Measurements from ENCODE around the gene PRKCA.

PRKCA gene

DNA sequence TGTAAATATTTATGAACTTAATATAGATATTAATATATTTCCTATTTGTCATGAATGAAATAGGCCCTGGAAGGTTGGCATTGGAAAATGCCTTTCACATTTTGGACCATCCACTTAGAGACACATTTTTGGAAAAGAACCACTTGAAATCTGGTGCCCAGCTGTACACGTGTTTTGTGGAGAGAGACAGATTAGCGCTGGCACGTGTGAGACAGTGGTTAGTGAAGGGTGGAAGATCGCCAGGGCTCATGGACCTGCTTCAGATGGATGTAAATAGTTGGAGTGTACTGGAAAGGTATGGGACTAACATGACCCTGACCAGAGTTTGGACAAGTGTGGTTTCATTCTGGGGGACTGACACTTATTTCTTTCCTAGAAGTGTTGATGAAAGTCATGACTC, 222.9 kb downstream of the PRKCA start:
- Mint-ChIP-seq H3K27ac (no peak overlapping the region), H3K4me1 (peaks cover 79% of the 10 kb centered on the region), H3K27me3 (no peaks in the 10 kb centered on the region), H3K9me3 (peaks cover 0 to 15% of the 10 kb centered on the region in 2 donors), H3K4me3 (peak overlapping the region in 1 of 2 donors; percentile 36)
- no peak for DNase-seq
- ATAC-seq, result no peak

DNA sequence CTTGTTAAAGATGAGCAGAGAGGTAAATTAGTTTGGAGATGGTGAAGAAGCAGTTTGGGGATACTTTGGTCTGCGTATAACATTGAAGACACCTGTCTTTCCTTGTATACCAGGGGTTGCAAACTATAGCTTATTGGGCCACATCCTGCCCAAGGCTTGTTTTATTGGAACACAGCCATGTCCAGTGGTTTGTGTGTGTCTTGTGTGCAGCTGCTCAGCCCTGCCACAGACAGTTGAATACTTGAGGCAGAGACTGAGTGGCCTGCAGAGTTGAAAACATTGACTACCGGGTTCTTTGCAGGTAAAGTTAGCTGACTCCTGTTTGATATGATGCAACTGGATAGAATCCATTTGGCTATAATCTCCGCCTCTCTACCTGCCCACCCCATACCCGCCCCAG, 224.4 kb downstream of the PRKCA start:
- Mint-ChIP-seq H3K27ac (peak overlapping the region in 1 of 2 donors; percentile 77), H3K4me3 (no peak overlapping the region), H3K9me3 (peaks cover 0 to 15% of the 10 kb centered on the region in 2 donors), H3K27me3 (no peaks in the 10 kb centered on the region), H3K4me1 (peaks cover 79% of the 10 kb centered on the region)
- ATAC-seq (no peak), DNase-seq (no peak)

- Mint-ChIP-seq H3K27me3 (no peaks in the 10 kb centered on the region), H3K27ac (no peak overlapping the region), H3K4me3 (no peak overlapping the region), H3K9me3 (peaks cover 0 to 15% of the 10 kb centered on the region in 2 donors), H3K4me1 (peaks cover 75% of the 10 kb centered on the region)
- ATAC-seq (no peak), DNase-seq (no peak)
These were observed 224.9 kb downstream of the PRKCA start for GRCh38 chr17:66527335-66527734.

DNA sequence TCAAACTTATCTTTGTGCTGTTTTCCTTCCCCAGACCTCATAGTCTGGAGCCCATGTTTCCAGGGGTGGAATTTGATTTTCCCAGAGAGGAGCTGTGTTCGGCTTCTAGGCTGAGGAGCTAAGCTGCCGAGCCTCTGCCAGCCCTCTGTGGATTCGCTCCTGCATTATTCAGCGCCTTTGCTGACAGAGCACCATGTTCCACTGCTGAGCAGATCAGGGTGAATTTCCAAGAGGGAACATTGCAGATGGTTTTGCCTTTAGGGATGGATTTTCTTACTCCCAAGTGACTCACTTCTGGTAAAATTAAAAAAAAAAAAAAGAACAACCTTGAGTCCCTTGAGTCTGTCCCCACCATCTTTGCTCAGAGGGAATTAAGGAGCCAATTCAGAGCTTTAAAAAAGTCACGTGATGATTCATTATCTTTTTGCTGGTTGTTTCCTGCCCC, 229.5 kb downstream of the PRKCA start:
- Mint-ChIP-seq H3K4me1 (peaks cover 76% of the 10 kb centered on the region), H3K9me3 (peaks cover 0 to 5% of the 10 kb centered on the region in 2 donors), H3K27ac (peak overlapping the region in 1 of 2 donors; percentile 37), H3K27me3 (no peaks in the 10 kb centered on the region), H3K4me3 (no peak overlapping the region)
- ATAC-seq (no peak), DNase-seq (no peak)

DNA sequence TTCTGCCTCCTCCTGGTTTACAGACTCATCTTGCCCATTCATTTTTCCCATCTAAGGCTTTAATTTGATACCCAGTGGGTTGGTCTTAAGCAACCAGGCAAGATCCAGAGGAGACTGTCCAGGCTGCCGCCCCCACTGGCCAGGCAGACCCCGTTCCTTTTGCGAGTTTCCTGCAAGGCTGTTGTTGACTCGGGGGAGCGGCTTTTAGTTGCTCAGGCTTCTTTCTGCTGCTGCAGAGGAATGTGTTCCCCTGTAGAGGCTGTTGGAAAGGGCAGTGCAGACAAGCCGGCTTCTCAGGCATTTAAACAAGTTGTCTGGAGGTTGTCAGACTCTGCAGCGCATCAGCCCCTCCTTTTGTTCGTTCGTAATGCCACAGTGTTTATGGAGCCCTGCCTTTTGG, 231.2 kb downstream of the PRKCA start:
- peaks cover 0 to 2% of the 10 kb centered on the region in 2 donors for H3K9me3 Mint-ChIP-seq
- ATAC-seq, result no peak
- H3K27ac Mint-ChIP-seq, result no peak overlapping the region
- no peak overlapping the region for H3K4me3 Mint-ChIP-seq
- peaks cover 88% of the 10 kb centered on the region for H3K4me1 Mint-ChIP-seq
- no peaks in the 10 kb centered on the region for H3K27me3 Mint-ChIP-seq
- DNase-seq, result no peak

- Mint-ChIP-seq H3K4me1 (peaks cover 88% of the 10 kb centered on the region), H3K27me3 (no peaks in the 10 kb centered on the region), H3K4me3 (no peak overlapping the region), H3K9me3 (no peaks in the 10 kb centered on the region), H3K27ac (no peak overlapping the region)
- ATAC-seq (no peak), DNase-seq (no peak)
These were observed 231.6 kb downstream of the PRKCA start for GRCh38 chr17:66533986-66534385.

DNA sequence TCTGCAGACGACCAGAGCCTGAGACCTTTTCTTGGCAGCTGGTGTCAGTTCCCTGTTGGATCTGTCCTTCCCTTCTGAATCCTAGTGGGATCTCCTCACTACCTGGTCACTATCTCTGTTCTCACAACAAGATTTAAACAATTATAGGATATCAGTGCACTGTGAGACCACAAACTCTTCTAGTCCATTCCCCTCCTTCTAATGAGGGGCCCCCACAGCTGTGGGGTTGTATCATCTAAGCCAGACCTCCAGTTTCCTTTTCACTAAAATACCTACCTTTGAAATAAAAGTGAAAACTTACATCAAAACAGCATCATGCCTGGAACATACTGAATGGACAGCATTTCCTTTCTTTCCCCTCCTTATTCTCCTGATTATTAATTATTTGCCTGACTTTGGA, 233.2 kb downstream of the PRKCA start:
- Mint-ChIP-seq H3K27ac (peak overlapping the region; percentile 14 to 87), H3K9me3 (no peaks in the 10 kb centered on the region), H3K27me3 (no peaks in the 10 kb centered on the region), H3K4me3 (peak overlapping the region; percentile 29 to 66), H3K4me1 (peaks cover 93% of the 10 kb centered on the region)
- DNase-seq (no peak), ATAC-seq (peak; percentile 80)

GRCh38 chr17:66537502-66537901, 235.1 kb downstream of the PRKCA start:
- Mint-ChIP-seq H3K9me3 (no peaks in the 10 kb centered on the region), H3K4me3 (no peak overlapping the region), H3K27ac (no peak overlapping the region), H3K4me1 (peaks cover 97% of the 10 kb centered on the region), H3K27me3 (no peaks in the 10 kb centered on the region)
- no peak for ATAC-seq
- DNase-seq, result no peak

DNA sequence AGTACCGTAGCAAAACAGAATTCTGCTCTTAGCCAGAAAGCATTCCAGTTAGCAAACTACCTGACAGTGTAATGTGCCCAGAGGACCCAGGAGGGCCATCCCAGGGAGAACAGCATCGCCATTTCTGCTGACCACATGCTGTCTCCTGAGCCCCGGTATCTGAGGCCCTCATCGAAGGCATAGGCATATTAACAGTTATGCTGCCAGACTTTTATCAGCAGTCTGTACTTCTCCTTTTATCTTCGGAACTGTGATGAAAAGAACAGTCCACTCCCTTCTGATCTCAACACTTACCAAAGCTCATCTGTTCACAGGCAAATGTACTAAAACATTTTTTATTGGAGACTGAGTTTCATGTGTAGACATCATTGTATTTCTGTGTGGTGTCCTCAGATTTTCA, 236.4 kb downstream of the PRKCA start:
- no peak for ATAC-seq
- Mint-ChIP-seq H3K4me1 (peaks cover 96% of the 10 kb centered on the region), H3K27ac (peak overlapping the region in 1 of 2 donors; percentile 73)

DNA sequence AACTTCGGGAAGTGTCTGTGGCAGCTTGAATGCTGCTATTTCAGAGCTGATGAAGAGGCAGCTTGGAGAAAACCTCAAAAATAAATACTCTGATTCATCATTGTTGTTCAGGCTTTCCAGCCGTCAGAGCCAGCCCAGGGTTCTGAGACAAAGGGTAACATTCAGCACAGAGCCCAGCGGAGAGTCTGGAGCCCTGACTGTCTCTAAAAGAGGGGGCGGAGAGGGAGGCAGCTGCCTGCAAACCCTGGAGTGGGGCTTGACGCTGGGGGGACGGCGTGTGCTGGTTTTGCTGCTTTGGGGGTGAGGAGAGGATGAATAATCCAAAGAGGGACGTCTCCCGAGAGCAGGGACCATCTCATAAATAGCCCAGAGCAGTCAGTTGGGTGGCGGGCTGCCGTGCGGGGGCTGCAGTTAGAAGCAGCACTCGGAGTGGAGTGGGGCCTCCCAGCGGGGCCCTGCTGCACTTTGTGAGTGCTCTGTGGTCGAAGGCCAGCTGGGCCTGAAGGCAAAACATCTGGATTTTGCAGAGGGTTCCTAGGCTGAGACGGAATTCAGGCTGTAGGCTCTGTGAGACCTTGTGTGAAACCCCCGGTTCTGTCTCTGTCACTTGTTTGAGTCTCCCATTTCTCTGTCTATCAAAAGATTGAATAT, 237.8 kb downstream of the PRKCA start:
- DNase-seq (no peak), ATAC-seq (no peak)
- no peaks in the 10 kb centered on the region for H3K9me3 Mint-ChIP-seq
- no peaks in the 10 kb centered on the region for H3K27me3 Mint-ChIP-seq
- peak overlapping the region in 1 of 2 donors; percentile 40 for H3K4me3 Mint-ChIP-seq
- H3K27ac Mint-ChIP-seq, result peak overlapping the region in 1 of 2 donors; percentile 14
- H3K4me1 Mint-ChIP-seq, result peaks cover 81% of the 10 kb centered on the region

More for the DNA sequence above, 236.4 kb downstream of the PRKCA start:
- Mint-ChIP-seq H3K4me3 (no peak overlapping the region), H3K27me3 (no peaks in the 10 kb centered on the region), H3K9me3 (no peaks in the 10 kb centered on the region)
- no peak for DNase-seq

DNA sequence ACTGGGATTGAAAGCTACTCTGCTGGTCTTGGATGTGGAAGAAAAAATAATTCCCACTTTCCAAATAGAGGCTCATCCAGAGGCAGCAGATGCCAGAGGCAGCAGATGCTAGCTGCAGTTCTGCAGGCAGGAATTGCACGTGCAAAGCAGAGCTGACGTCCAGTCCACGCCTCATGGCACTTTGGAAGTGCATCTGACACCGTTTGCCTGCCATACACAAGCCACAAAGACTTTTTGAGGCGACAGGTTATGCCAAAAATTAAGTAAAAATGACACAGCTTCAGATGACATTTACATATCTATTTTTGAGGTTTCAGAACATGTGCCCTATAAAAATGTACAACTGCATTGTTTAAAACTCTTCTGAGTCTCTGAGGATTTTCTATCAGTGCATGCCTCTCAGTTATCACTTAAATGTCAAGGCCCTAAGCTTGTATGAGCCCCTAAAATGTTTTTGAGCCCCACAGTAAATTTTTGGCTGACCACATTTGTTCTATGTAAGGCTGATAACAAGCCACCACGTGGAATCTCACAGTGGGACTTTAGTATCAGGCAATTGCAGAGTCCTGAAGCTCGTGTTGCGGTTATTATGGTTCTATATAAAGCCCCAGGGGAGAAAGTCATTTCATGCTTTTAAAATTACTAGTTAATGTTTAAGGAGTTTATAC, 239.2 kb downstream of the PRKCA start:
- Mint-ChIP-seq H3K27ac (peak overlapping the region; percentile 36 to 76), H3K4me1 (peaks cover 72% of the 10 kb centered on the region), H3K27me3 (no peaks in the 10 kb centered on the region), H3K4me3 (peak overlapping the region; percentile 30 to 41), H3K9me3 (peaks cover 0 to 2% of the 10 kb centered on the region in 2 donors)
- DNase-seq (no peak), ATAC-seq (peak; percentile 85)

GRCh38 chr17:66542129-66542966, 239.9 kb downstream of the PRKCA start:
- DNase-seq (peak in 1 of 2 donors; percentile 30), ATAC-seq (peak; percentile 94)
- Mint-ChIP-seq H3K4me3 (peak overlapping the region; percentile 36 to 42), H3K9me3 (peaks cover 0 to 8% of the 10 kb centered on the region in 2 donors), H3K4me1 (peaks cover 72% of the 10 kb centered on the region), H3K27me3 (no peaks in the 10 kb centered on the region), H3K27ac (peak overlapping the region in 1 of 2 donors; percentile 14)

DNA sequence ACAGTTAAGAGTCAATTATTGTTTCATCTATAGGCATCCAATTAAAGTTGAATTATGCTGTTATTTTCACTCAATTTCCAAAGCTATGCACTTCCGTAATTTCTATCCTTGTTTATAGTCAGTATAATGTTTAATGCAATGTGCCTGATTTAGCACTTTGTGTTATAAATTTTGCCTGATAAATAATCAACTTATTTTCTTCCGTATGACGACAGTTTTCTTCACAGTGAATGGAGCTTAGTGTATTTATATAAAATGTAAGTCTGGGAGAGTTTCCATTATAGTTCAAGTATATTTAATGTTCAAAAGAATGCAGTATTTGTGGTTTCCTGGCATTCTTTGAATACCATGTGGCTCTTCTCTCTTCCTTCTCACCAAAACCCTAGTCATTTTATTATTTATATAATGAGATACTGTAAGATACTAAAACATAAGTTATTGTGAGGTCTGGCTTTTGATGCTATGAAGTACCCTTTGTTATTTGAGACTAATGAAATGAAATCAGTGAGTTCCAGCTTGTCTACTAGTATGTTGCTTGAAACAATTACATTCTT, 240.6 kb downstream of the PRKCA start:
- Mint-ChIP-seq H3K4me3 (peak overlapping the region in 1 of 2 donors; percentile 10), H3K9me3 (peaks cover 0 to 8% of the 10 kb centered on the region in 2 donors), H3K27ac (no peak overlapping the region), H3K27me3 (no peaks in the 10 kb centered on the region), H3K4me1 (peaks cover 72% of the 10 kb centered on the region)
- DNase-seq, result no peak
- ATAC-seq, result no peak

DNA sequence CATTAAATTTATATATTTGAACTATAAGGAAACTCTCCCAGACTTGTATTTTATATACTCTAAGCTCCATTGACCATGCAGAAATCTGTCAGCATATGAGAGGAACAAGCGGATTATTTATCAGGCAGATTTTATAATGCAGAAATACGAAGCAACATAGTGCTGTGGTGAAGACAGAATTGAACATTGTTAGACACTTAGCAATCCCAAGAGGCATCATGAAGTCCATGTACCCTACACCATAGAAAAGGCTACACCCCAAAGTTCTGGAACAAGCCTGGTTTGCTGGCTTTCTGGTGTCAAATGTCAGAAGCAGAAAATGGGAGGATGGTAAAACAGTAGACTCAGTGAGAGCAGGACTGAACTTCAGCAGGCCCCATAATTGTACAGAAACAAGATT, 241.1 kb downstream of the PRKCA start:
- no peak overlapping the region for H3K4me3 Mint-ChIP-seq
- no peak overlapping the region for H3K27ac Mint-ChIP-seq
- H3K27me3 Mint-ChIP-seq, result no peaks in the 10 kb centered on the region
- peaks cover 72% of the 10 kb centered on the region for H3K4me1 Mint-ChIP-seq
- H3K9me3 Mint-ChIP-seq, result peaks cover 0 to 8% of the 10 kb centered on the region in 2 donors
- no peak for DNase-seq
- no peak for ATAC-seq

GRCh38 chr17:66545918-66546317, 243.5 kb downstream of the PRKCA start:
- Mint-ChIP-seq H3K9me3 (peaks cover 0 to 8% of the 10 kb centered on the region in 2 donors), H3K27me3 (no peaks in the 10 kb centered on the region), H3K27ac (no peak overlapping the region), H3K4me3 (no peak overlapping the region), H3K4me1 (peaks cover 72% of the 10 kb centered on the region)
- ATAC-seq (no peak), DNase-seq (no peak)

Measured in stimulated activated naive CD8-positive, alpha-beta T cell treated with anti-CD3 and anti-CD28 coated beads, Interleukin-15, amount 100 ng/mL, for 72 hours (primary cell).